AG04450 (cell line): ENCODE data around the gene PKN3. TPM values are rescaled to one million over a fixed set of nuclear protein-coding genes. Genes with fewer than 3 reads are reported as not detected.

Experiments used
- CTCF ChIA-PET: fragments of 300-600, 350-600 bp; formaldehyde crosslinking; extraction: SDS; loops from one replicate; lab custom pipeline; 2022; ENCODE audit warnings: antibody characterized with exemption, inconsistent platforms; lab: Charles Lee
- POLR2A ChIA-PET: fragments of 350-600 bp; formaldehyde crosslinking; extraction: SDS; loops from one replicate; lab custom pipeline; 2021; ENCODE audit warnings: antibody characterized with exemption, inconsistent platforms; lab: Yijun Ruan, JAX
- DNase-seq: peaks from one replicate; pipeline ENCODE4 v3.0.0-alpha.2; 2011; ENCODE audit warnings: low read depth, low spot score
- H3K27ac ChIP-seq: one replicate; pipeline ENCODE4 v1.5.1; 2012; ENCODE audit warnings: low read depth, low read length, control low read depth
- H3K27me3 ChIP-seq: one replicate; pipeline ENCODE4 v1.6.0; 2012; ENCODE audit warnings: low read length; ENCODE audit not compliant: control insufficient read depth, insufficient read depth
- H3K4me3 ChIP-seq: 2 replicates; pipeline ENCODE4 v1.5.1; 2011; ENCODE audit warnings: mild to moderate bottlenecking, low read depth, low read length, control low read depth
- H3K9me3 ChIP-seq: 2 replicates; pipeline ENCODE4 v1.5.1; 2012; ENCODE audit warnings: low read length; ENCODE audit not compliant: control insufficient read depth, insufficient read depth
- polyA plus RNA-seq: library from polyadenylated mRNA; depleted of rRNA; stranded (reverse); fragments of >200 nt; gene quantifications from 2 replicates; pipeline ENCODE4 v1.2.3, GENCODE V29; 2011
- TF ChIP-seq, protein P1 (sequence below): IDR thresholded peaks from 2 replicates; pipeline ENCODE4 v1.5.1; 2011; ENCODE audit warnings: low read depth, low read length, control low read depth, inconsistent platforms

The PKN3 gene
- polyA plus RNA-seq, 1 experiment: 2.2 TPM

- Histone ChIP-seq H3K9me3 (no peaks in the 10 kb centered on the region; the same call in 1 of the 2 replicates), H3K4me3 (peak overlapping the region; percentile 78), H3K27ac (no peak overlapping the region), H3K27me3 (no peaks in the 10 kb centered on the region)
- CTCF ChIA-PET: no interaction called here
- TF ChIP-seq, protein P1, sequence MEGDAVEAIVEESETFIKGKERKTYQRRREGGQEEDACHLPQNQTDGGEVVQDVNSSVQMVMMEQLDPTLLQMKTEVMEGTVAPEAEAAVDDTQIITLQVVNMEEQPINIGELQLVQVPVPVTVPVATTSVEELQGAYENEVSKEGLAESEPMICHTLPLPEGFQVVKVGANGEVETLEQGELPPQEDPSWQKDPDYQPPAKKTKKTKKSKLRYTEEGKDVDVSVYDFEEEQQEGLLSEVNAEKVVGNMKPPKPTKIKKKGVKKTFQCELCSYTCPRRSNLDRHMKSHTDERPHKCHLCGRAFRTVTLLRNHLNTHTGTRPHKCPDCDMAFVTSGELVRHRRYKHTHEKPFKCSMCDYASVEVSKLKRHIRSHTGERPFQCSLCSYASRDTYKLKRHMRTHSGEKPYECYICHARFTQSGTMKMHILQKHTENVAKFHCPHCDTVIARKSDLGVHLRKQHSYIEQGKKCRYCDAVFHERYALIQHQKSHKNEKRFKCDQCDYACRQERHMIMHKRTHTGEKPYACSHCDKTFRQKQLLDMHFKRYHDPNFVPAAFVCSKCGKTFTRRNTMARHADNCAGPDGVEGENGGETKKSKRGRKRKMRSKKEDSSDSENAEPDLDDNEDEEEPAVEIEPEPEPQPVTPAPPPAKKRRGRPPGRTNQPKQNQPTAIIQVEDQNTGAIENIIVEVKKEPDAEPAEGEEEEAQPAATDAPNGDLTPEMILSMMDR: no peak
- DNase-seq: no peak
- POLR2A ChIA-PET: interaction anchor here (0.6 to 1.0 kb wide), 2 partner anchors 23 to 60 kb away, joined by 3 to 4 read pairs; no protein-coding TSS in a partner anchor
These were observed 21.1 kb downstream of the PKN3 start for GRCh38 chr9:128723352-128723865.

GRCh38 chr9:128723866-128724743 is 21.8 kb downstream of the PKN3 start, which contains the start of gene ZDHHC12:
TSS of gene ZDHHC12 (minus strand) at chr9:128724127. CDS start at chr9:128724093, 34 bp downstream.
- ChIA-PET POLR2A (interaction anchor here (0.6 to 1.0 kb wide), 5 partner anchors 10 to 94 kb away, joined by 3 to 7 read pairs (median 4); partner anchors contain the start of gene ENDOG), CTCF (interaction anchor here (0.9 to 2.7 kb wide), 3 partner anchors 9 to 94 kb away, joined by 3 to 17 read pairs (median 12); partner anchors contain the start of gene ENDOG)
- peak; percentile 81 for DNase-seq
- TF ChIP-seq, protein P1: no peak
- H3K4me3 ChIP-seq: peak within 1 kb of the TSS; percentile 78
- no peaks in the 10 kb centered on the region for H3K27me3 ChIP-seq
- H3K27ac ChIP-seq: no peak within 1 kb of the TSS
- H3K9me3 ChIP-seq: no peaks in the 10 kb centered on the region; the same call in 1 of the 2 replicates

- H3K27me3 ChIP-seq: no peaks in the 10 kb centered on the region
- H3K27ac ChIP-seq: no peak overlapping the region
- TF ChIP-seq, protein P1: no peak
- ChIA-PET POLR2A (interaction anchor here (0.6 to 1.0 kb wide), 4 partner anchors 11 to 93 kb away, joined by 3 to 7 read pairs (median 4); partner anchors contain the start of gene ENDOG), CTCF (interaction anchor here (0.9 to 2.7 kb wide), 3 partner anchors 8 to 93 kb away, joined by 3 to 17 read pairs (median 12); partner anchors contain the start of gene ENDOG)
- peak; percentile 26 for DNase-seq
- H3K9me3 ChIP-seq: no peaks in the 10 kb centered on the region; the same call in 1 of the 2 replicates
- peak overlapping the region; percentile 78 for H3K4me3 ChIP-seq
These were observed 22.5 kb downstream of the PKN3 start for GRCh38 chr9:128724744-128725211.

DNA sequence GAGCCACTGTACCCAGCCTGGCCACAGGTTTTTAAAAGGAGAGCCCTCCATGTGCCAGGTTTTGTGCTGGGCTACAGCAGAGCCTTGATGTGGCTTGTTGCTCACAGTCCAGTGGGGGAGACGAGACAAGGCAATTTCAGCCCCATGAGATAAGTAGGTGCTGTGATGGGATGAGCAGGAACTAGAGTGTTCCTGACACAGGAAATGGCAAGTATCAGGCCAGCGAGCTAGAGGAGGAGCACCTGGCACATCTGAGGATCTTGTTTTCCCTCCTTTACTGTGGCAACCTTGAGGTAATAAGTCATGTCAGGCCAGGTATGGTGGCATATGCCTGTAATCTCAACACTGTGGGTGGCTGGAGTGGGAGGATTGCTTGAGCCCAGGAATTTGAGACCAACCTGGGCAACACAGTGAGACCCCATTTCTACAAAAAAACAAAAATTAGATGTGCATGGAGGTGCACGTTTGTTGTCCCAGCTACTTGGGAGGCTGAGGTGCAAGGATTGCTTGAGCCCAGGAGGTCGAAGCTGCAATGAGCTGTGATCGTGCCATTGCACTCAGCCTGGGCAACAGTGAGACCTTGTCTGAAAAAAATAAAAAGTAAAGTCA is 25.4 kb downstream of the PKN3 start:
- TF ChIP-seq, protein P1: no peak
- Histone ChIP-seq H3K27ac (no peak overlapping the region), H3K4me3 (no peak overlapping the region), H3K9me3 (no peaks in the 10 kb centered on the region; the same call in 1 of the 2 replicates), H3K27me3 (no peaks in the 10 kb centered on the region)
- DNase-seq: no peak
- ChIA-PET CTCF (no interaction called here), POLR2A (no interaction called here)
